IPS-15b (cell line): ENCODE measurements around the gene ULBP3.

ENCODE experiments used
- H3K27me3 ChIP-seq: one replicate; pipeline ENCODE4 v1.6.1; 2013; ENCODE audit warnings: low read length; ENCODE audit not compliant: control insufficient read depth, insufficient read depth
- H3K36me3 ChIP-seq: one replicate; pipeline ENCODE4 v1.6.1; 2013; ENCODE audit warnings: low read length; ENCODE audit not compliant: control insufficient read depth, insufficient read depth
- H3K4me1 ChIP-seq: one replicate; pipeline ENCODE4 v1.6.1; 2013; ENCODE audit warnings: mild to moderate bottlenecking, low read length; ENCODE audit not compliant: control insufficient read depth, insufficient read depth
- H3K4me3 ChIP-seq: one replicate; pipeline ENCODE4 v1.5.1; 2013; ENCODE audit warnings: low read depth, low read length
- H3K9ac ChIP-seq: one replicate; pipeline ENCODE4 v1.6.1; 2013; ENCODE audit warnings: low read depth, mild to moderate bottlenecking, low read length
- H3K9me3 ChIP-seq: one replicate; pipeline ENCODE4 v1.6.1; 2013; ENCODE audit warnings: mild to moderate bottlenecking, low read length; ENCODE audit not compliant: control insufficient read depth, insufficient read depth

Gene ULBP3

DNA sequence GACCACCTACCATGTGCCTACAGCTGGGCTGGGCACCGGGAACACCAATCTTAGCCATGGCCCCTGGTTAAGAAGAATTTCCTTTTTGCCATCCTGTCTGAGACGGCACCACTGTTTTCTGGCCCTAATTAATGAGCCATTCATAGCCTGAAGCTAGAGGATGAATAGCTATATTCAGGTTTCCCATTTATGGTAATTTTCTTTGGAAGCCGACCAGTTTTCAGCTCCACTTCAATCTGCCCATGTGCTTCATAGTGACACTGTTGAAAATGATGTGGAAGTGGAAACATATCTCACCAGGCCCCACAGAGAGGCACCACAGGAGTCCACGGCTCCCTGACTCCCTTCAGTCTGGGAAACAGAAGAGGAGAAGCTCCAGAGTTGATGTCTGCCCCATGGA lies 22.6 kb upstream of the ULBP3 start:
- Histone ChIP-seq H3K27me3 (no peaks in the 10 kb centered on the region), H3K36me3 (no peaks in the 10 kb centered on the region), H3K4me1 (no peaks in the 10 kb centered on the region), H3K9me3 (no peaks in the 10 kb centered on the region), H3K4me3 (no peak overlapping the region), H3K9ac (no peak overlapping the region)

GRCh38 chr6:150090328-150090727 lies 21.4 kb upstream of the ULBP3 start:
- no peak overlapping the region for H3K9ac ChIP-seq
- H3K4me3 ChIP-seq = no peak overlapping the region
- H3K36me3 ChIP-seq = no peaks in the 10 kb centered on the region
- no peaks in the 10 kb centered on the region for H3K9me3 ChIP-seq
- no peaks in the 10 kb centered on the region for H3K4me1 ChIP-seq
- H3K27me3 ChIP-seq = no peaks in the 10 kb centered on the region

GRCh38 chr6:150088481-150089154 lies 19.7 kb upstream of the ULBP3 start:
- Histone ChIP-seq H3K4me1 (no peaks in the 10 kb centered on the region), H3K4me3 (no peak overlapping the region), H3K9ac (no peak overlapping the region), H3K27me3 (no peaks in the 10 kb centered on the region), H3K36me3 (no peaks in the 10 kb centered on the region), H3K9me3 (no peaks in the 10 kb centered on the region)

GRCh38 chr6:150087336-150087735 lies 18.4 kb upstream of the ULBP3 start:
- H3K27me3 ChIP-seq = no peaks in the 10 kb centered on the region
- no peaks in the 10 kb centered on the region for H3K36me3 ChIP-seq
- H3K9me3 ChIP-seq = no peaks in the 10 kb centered on the region
- H3K4me1 ChIP-seq = no peaks in the 10 kb centered on the region
- H3K9ac ChIP-seq = no peak overlapping the region
- H3K4me3 ChIP-seq = no peak overlapping the region

DNA sequence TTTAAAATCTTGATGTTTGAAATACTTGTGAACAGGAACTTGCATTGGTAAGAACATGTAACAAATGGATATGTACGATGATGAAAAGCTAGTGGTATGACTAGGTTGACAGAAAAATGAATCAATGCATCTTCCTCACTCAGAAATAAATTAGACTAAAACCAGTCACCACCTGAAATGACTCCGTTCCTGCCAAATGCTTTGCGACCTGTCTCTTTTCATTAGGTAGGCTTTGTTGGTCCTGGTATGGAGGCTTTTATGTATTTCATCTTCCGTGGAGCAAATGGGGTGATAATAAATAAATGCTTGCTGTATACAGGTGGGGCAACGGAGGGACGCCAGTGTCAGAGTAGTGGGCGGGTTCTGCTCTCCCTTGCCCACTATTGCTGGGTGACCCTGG lies 17.1 kb upstream of the ULBP3 start:
- Histone ChIP-seq H3K9ac (no peak overlapping the region), H3K36me3 (no peaks in the 10 kb centered on the region), H3K4me1 (no peaks in the 10 kb centered on the region), H3K4me3 (no peak overlapping the region), H3K9me3 (no peaks in the 10 kb centered on the region), H3K27me3 (no peaks in the 10 kb centered on the region)

DNA sequence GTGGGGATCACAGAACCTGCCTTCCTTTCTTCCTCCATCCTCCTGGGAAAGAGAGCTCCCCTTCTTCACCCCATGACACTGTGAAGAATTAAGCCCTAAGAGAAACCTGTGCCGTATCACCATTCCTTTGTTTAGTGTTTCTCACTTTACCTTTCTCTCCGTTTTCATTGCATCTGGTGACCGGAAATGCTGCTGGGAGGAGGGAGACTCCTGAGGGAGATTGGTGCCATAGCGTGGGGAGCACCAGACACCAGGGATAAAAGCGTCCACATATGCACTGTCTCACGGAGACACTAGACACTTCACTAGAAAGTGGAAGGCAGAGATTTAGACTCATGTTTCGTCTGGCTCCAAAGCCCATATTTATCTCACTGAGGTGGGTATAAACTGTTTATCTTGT lies 15.5 kb upstream of the ULBP3 start:
- Histone ChIP-seq H3K9me3 (no peaks in the 10 kb centered on the region), H3K4me1 (no peaks in the 10 kb centered on the region), H3K27me3 (no peaks in the 10 kb centered on the region), H3K4me3 (no peak overlapping the region), H3K9ac (no peak overlapping the region), H3K36me3 (no peaks in the 10 kb centered on the region)

- Histone ChIP-seq H3K9ac (no peak overlapping the region), H3K36me3 (no peaks in the 10 kb centered on the region), H3K27me3 (no peaks in the 10 kb centered on the region), H3K9me3 (no peaks in the 10 kb centered on the region), H3K4me3 (no peak overlapping the region), H3K4me1 (no peaks in the 10 kb centered on the region)
Observed at GRCh38 chr6:150083839-150084238, 14.9 kb upstream of the ULBP3 start.

GRCh38 chr6:150081702-150082101 lies 12.8 kb upstream of the ULBP3 start:
- Histone ChIP-seq H3K9me3 (no peaks in the 10 kb centered on the region), H3K4me3 (no peak overlapping the region), H3K27me3 (no peaks in the 10 kb centered on the region), H3K36me3 (no peaks in the 10 kb centered on the region), H3K4me1 (no peaks in the 10 kb centered on the region), H3K9ac (no peak overlapping the region)

- Histone ChIP-seq H3K36me3 (no peaks in the 10 kb centered on the region), H3K4me1 (no peaks in the 10 kb centered on the region), H3K27me3 (no peaks in the 10 kb centered on the region), H3K9me3 (no peaks in the 10 kb centered on the region), H3K4me3 (no peak overlapping the region), H3K9ac (no peak overlapping the region)
Observed at GRCh38 chr6:150079604-150080003, 10.7 kb upstream of the ULBP3 start.

- no peaks in the 10 kb centered on the region for H3K4me1 ChIP-seq
- H3K9ac ChIP-seq = no peak overlapping the region
- no peaks in the 10 kb centered on the region for H3K27me3 ChIP-seq
- H3K36me3 ChIP-seq = no peaks in the 10 kb centered on the region
- no peak overlapping the region for H3K4me3 ChIP-seq
- H3K9me3 ChIP-seq = no peaks in the 10 kb centered on the region
Observed at GRCh38 chr6:150078788-150079187, 9.9 kb upstream of the ULBP3 start.

DNA sequence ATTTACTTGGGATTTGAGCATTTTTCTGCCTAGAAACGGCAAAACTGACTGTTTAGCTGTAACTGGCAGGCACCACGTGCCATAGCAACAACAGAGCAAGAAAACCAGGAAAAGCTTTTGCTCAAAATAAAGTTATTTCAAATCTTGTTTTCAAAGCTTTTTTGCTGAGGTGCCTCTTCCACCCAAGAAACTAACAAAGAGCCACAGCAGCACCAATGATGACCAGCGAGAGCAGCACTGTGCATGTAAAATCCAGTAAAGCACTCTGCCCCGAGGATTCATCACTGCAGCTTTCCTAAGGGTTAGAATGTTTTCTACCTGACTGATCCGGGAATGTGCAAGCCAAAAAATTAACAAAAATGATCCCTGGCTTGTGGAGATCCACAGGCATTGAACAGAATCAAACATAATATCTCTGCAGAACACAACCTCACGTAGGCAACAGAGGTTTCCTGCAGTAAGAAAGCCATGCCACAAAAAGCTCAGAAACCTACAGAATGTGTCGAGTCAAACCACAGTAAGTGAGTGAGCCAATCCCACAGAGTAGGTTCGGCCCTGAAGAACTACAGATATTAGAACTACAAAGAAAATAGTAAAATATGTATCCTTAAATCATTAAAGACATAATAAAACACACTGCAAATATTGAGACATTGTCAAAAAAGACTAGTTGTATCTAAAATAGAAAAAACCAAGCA lies 7.4 kb upstream of the ULBP3 start:
- Histone ChIP-seq H3K9ac (no peak overlapping the region), H3K4me3 (no peak overlapping the region), H3K27me3 (no peaks in the 10 kb centered on the region)

GRCh38 chr6:150075034-150075421 lies 6.1 kb upstream of the ULBP3 start:
- Histone ChIP-seq H3K36me3 (no peaks in the 10 kb centered on the region), H3K27me3 (peaks cover 2% of the 10 kb centered on the region), H3K9ac (no peak overlapping the region), H3K9me3 (no peaks in the 10 kb centered on the region), H3K4me1 (no peaks in the 10 kb centered on the region), H3K4me3 (no peak overlapping the region)

More for the DNA sequence above, 7.4 kb upstream of the ULBP3 start:
- no peaks in the 10 kb centered on the region for H3K36me3 ChIP-seq
- no peaks in the 10 kb centered on the region for H3K4me1 ChIP-seq
- no peaks in the 10 kb centered on the region for H3K9me3 ChIP-seq
